ENCODE results near the gene LY6G5C. TPM values are rescaled to one million over a fixed set of nuclear protein-coding genes. Genes with fewer than 3 reads are reported as not detected.

LY6G5C gene
- total and polyA plus RNA-seq, 2 of the 13 experiments (the other 11 are each of a cell fraction or from before 2014, with no cell fraction given), result 0.33 to 0.55 TPM

DNA sequence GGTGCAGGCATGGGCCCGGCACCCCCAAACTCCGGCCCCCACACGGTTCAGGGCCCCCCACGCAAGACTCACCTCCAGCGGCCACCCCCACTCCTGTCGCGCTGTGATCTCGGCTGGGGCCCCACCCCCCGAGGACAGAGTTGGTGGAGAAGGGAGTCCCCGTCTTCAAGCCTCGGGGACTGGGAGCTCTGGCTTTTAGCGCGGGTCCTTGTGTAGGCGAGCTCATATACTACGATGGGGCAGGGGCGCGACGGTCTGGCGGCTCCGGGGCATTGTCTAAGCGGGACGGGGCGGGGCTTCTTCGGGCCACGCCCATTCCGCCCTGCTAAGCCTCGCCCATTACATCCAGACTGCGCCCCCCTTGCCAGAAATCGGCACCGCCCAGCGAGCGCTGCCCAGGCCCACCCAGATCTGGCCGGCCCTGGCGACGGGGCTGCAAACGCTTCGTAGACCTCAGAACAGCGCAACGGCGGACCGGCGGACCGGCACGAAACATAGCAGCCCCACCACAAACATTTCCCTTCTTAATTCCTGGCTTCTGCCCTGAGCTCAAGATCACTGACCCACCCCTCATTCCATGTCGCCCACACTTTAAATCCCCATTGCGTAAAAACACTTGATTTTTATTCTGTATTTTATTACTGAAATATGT is 49.2 kb upstream of the LY6G5C start (continued):
- TF ChIP-seq NFE2 (CRISPR knock-in tag; IDR thresholded peaks at IDR 0.05) (no peak), NR2F1 (CRISPR knock-in tag; IDR thresholded peaks at IDR 0.05) (no peak), GZF1 (CRISPR knock-in tag; IDR thresholded peaks at IDR 0.05) (0 out of 2 replicates have a peak, but pooled peaks have one; percentile 41), MED13 (CRISPR knock-in tag; IDR thresholded peaks at IDR 0.05) (no peak), ZNF275 (CRISPR knock-in tag; IDR thresholded peaks at IDR 0.05; ENCODE audit: borderline replicate concordance) (no peak), ZBTB7A (CRISPR knock-in tag; IDR thresholded peaks at IDR 0.05) (peak; percentile 60; the same call in 1 of the 2 replicates), ZNF709 (CRISPR knock-in tag; IDR thresholded peaks at IDR 0.05) (peak; percentile 39; the same call in 1 of the 2 replicates), ZMYM3 (CRISPR knock-in tag; IDR thresholded peaks at IDR 0.05) (no peak), NBN (conservative IDR thresholded peaks at IDR 0.05) (no peak), GTF2F1 (IDR thresholded peaks at IDR 0.05; ENCODE audit: low read length) (no peak), KMT2B (CRISPR knock-in tag; IDR thresholded peaks at IDR 0.05) (no peak), ZNF883 (CRISPR knock-in tag; IDR thresholded peaks at IDR 0.05; ENCODE audit: not compliant biosample characterization) (peak; percentile 81), ZNF138 (CRISPR knock-in tag; IDR thresholded peaks at IDR 0.05; ENCODE audit: low read depth) (peak; percentile 78; the same call in 1 of the 2 replicates), ARHGAP35 (CRISPR knock-in tag; IDR thresholded peaks at IDR 0.05; ENCODE audit: borderline replicate concordance) (peak; percentile 36; the same call in 1 of the 2 replicates)
- TF ChIP-seq, protein P1, sequence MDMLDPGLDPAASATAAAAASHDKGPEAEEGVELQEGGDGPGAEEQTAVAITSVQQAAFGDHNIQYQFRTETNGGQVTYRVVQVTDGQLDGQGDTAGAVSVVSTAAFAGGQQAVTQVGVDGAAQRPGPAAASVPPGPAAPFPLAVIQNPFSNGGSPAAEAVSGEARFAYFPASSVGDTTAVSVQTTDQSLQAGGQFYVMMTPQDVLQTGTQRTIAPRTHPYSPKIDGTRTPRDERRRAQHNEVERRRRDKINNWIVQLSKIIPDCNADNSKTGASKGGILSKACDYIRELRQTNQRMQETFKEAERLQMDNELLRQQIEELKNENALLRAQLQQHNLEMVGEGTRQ (IDR thresholded peaks at IDR 0.05; ENCODE audit: low read depth, low read length), result no peak
- TF ChIP-seq, protein P1 (CRISPR knock-in tag; IDR thresholded peaks at IDR 0.05; ENCODE audit: borderline replicate concordance), result no peak
- TF ChIP-seq, protein P2, sequence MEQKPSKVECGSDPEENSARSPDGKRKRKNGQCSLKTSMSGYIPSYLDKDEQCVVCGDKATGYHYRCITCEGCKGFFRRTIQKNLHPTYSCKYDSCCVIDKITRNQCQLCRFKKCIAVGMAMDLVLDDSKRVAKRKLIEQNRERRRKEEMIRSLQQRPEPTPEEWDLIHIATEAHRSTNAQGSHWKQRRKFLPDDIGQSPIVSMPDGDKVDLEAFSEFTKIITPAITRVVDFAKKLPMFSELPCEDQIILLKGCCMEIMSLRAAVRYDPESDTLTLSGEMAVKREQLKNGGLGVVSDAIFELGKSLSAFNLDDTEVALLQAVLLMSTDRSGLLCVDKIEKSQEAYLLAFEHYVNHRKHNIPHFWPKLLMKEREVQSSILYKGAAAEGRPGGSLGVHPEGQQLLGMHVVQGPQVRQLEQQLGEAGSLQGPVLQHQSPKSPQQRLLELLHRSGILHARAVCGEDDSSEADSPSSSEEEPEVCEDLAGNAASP (CRISPR knock-in tag; IDR thresholded peaks at IDR 0.05; ENCODE audit: borderline replicate concordance), result no peak
- TF ChIP-seq, protein P3, sequence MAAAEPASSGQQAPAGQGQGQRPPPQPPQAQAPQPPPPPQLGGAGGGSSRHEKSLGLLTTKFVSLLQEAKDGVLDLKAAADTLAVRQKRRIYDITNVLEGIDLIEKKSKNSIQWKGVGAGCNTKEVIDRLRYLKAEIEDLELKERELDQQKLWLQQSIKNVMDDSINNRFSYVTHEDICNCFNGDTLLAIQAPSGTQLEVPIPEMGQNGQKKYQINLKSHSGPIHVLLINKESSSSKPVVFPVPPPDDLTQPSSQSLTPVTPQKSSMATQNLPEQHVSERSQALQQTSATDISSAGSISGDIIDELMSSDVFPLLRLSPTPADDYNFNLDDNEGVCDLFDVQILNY (CRISPR knock-in tag; conservative IDR thresholded peaks at IDR 0.05), result no peak
- TF ChIP-seq, protein P4, sequence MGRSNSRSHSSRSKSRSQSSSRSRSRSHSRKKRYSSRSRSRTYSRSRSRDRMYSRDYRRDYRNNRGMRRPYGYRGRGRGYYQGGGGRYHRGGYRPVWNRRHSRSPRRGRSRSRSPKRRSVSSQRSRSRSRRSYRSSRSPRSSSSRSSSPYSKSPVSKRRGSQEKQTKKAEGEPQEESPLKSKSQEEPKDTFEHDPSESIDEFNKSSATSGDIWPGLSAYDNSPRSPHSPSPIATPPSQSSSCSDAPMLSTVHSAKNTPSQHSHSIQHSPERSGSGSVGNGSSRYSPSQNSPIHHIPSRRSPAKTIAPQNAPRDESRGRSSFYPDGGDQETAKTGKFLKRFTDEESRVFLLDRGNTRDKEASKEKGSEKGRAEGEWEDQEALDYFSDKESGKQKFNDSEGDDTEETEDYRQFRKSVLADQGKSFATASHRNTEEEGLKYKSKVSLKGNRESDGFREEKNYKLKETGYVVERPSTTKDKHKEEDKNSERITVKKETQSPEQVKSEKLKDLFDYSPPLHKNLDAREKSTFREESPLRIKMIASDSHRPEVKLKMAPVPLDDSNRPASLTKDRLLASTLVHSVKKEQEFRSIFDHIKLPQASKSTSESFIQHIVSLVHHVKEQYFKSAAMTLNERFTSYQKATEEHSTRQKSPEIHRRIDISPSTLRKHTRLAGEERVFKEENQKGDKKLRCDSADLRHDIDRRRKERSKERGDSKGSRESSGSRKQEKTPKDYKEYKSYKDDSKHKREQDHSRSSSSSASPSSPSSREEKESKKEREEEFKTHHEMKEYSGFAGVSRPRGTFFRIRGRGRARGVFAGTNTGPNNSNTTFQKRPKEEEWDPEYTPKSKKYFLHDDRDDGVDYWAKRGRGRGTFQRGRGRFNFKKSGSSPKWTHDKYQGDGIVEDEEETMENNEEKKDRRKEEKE (IDR thresholded peaks at IDR 0.05), result no peak
